Activated CD4-positive, alpha-beta memory T cell treated with anti-CD3 and anti-CD28 coated beads for 36 hours (primary cell): Measurements from ENCODE around the gene RALGPS1. TPM values are rescaled to one million over a fixed set of nuclear protein-coding genes. Genes with fewer than 3 reads are reported as not detected.

ENCODE experiments used
- total RNA-seq, 2 experiments: library from RNA; stranded (reverse); gene quantifications; one replicate each; pipeline ENCODE4 v1.2.3, GENCODE V29; 2021

Gene RALGPS1
- total RNA-seq, 2 experiments from 2014 or later = 2.1 to 3.1 TPM

Other genes starting within 250 kb of the RALGPS1 start
- 10 to 100 TPM; 20.5 to 28.4 TPM for gene ZBTB43, start 109.7 kb upstream of the RALGPS1 start, total RNA-seq
- 1 to 10 TPM; 4.0 to 4.5 TPM for gene ZBTB34, start 54.1 kb upstream of the RALGPS1 start, total RNA-seq
- gene ANGPTL2, start 207.9 kb downstream of the RALGPS1 start, total RNA-seq = not detected